ENCODE measurements around the gene MATN4.
A peak's percentile ranks its signal among the peaks of the same experiment; 100 is the strongest.

DNA sequence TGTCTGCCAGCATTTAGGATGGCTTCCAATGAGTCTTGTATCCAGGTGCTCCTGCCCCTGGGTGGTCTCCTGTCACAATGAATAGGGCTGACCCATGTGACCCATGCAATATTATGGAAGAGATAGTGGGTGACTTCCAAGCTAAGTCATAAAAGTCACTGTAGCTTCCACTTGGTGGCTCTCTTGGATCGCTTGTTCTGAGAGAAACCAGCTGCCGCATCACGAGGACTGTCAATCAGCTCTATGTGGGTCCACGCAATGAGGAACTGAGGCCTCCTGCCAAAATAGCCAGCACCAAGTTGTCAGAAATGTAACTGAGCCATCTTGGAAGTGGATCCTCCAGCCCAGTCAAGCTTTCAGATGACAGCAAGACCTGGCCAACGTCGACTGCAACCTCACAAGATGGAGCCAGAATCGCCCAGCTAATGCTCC is 14.9 kb upstream of the MATN4 start:
- peak; percentile 57 for TF ChIP-seq CTCF (IDR thresholded peaks at IDR 0.05; ENCODE audit: low read length)
- no peak for TF ChIP-seq EZH2 (IDR thresholded peaks at IDR 0.05; ENCODE audit: borderline replicate concordance, low read length)
